ENCODE results near the gene POLK. TPM values are rescaled to one million over a fixed set of nuclear protein-coding genes. Genes with fewer than 3 reads are reported as not detected.
"Not testable (repeated sequence)": the region's sequence is repeated elsewhere in the genome, so short reads cannot be mapped to it uniquely, and the experiment has no call there.

The POLK gene
- total RNA-seq, 1 donor from 2014 or later = 21.1 TPM

GRCh38 chr5:75525344-75525743 is 13.7 kb downstream of the POLK start:
- no peak for TF ChIP-seq CTCF (IDR thresholded peaks at IDR 0.05; ENCODE audit: borderline replicate concordance)
- no peak overlapping the region for H3K27ac ChIP-seq (replicated peaks)

GRCh38 chr5:75526070-75526469 is 14.4 kb downstream of the POLK start:
- Histone ChIP-seq H3K36me3 (peaks cover 9% of the 10 kb centered on the region), H3K4me1 (peaks cover 15% of the 10 kb centered on the region), H3K27ac (replicated peaks) (no peak overlapping the region), H3K9me3 (replicated peaks) (peaks cover 13% of the 10 kb centered on the region), H3K27me3 (ENCODE audit: low read depth) (no peaks in the 10 kb centered on the region), H3K4me3 (no peak overlapping the region)
- intact Hi-C loops (cut with micrococcal nuclease) = no loop called here
- no peak for TF ChIP-seq CTCF (IDR thresholded peaks at IDR 0.05; ENCODE audit: borderline replicate concordance)
- DNase-seq = no peak

More at GRCh38 chr5:75525344-75525743, 13.7 kb downstream of the POLK start:
- H3K9me3 ChIP-seq (replicated peaks) = peaks cover 20% of the 10 kb centered on the region
- H3K36me3 ChIP-seq = peaks cover 17% of the 10 kb centered on the region
- DNase-seq = no peak
- no peaks in the 10 kb centered on the region for H3K27me3 ChIP-seq (ENCODE audit: low read depth)
- peaks cover 15% of the 10 kb centered on the region for H3K4me1 ChIP-seq
- intact Hi-C loops (cut with micrococcal nuclease) = no loop called here
- no peak overlapping the region for H3K4me3 ChIP-seq

- H3K9me3 ChIP-seq (replicated peaks) = peaks cover 19% of the 10 kb centered on the region
- intact Hi-C loops (cut with micrococcal nuclease) = no loop called here
- TF ChIP-seq CTCF (IDR thresholded peaks at IDR 0.05; ENCODE audit: borderline replicate concordance) = no peak
- no peaks in the 10 kb centered on the region for H3K27me3 ChIP-seq (ENCODE audit: low read depth)
- H3K27ac ChIP-seq (replicated peaks) = no peak overlapping the region
- H3K4me1 ChIP-seq = peaks cover 14% of the 10 kb centered on the region
- no peak for DNase-seq
- no peak overlapping the region for H3K4me3 ChIP-seq
- H3K36me3 ChIP-seq = peaks cover 7% of the 10 kb centered on the region
These were observed 17.5 kb downstream of the POLK start for GRCh38 chr5:75529185-75529584.

- H3K4me3 ChIP-seq = no peak overlapping the region
- no peak for TF ChIP-seq CTCF (IDR thresholded peaks at IDR 0.05; ENCODE audit: borderline replicate concordance)
- H3K27ac ChIP-seq (replicated peaks) = no peak overlapping the region
- intact Hi-C loops (cut with micrococcal nuclease) = no loop called here
- peaks cover 14% of the 10 kb centered on the region for H3K4me1 ChIP-seq
- H3K27me3 ChIP-seq (ENCODE audit: low read depth) = no peaks in the 10 kb centered on the region
- peaks cover 34% of the 10 kb centered on the region for H3K9me3 ChIP-seq (replicated peaks)
- H3K36me3 ChIP-seq = peaks cover 17% of the 10 kb centered on the region
- DNase-seq = no peak
These were observed 20.5 kb downstream of the POLK start for GRCh38 chr5:75532190-75532589.

GRCh38 chr5:75533716-75534115 is 22.0 kb downstream of the POLK start:
- H3K4me1 ChIP-seq = peaks cover 19% of the 10 kb centered on the region
- intact Hi-C loops (cut with micrococcal nuclease) = not testable (repeated sequence)
- peaks cover 17% of the 10 kb centered on the region for H3K36me3 ChIP-seq

GRCh38 chr5:75534734-75535133 is 23.0 kb downstream of the POLK start:
- no peak overlapping the region for H3K4me3 ChIP-seq
- intact Hi-C loops (cut with micrococcal nuclease) = no loop called here
- H3K27ac ChIP-seq (replicated peaks) = no peak overlapping the region
- peaks cover 34% of the 10 kb centered on the region for H3K9me3 ChIP-seq (replicated peaks)
- no peak for TF ChIP-seq CTCF (IDR thresholded peaks at IDR 0.05; ENCODE audit: borderline replicate concordance)
- peaks cover 17% of the 10 kb centered on the region for H3K36me3 ChIP-seq
- no peaks in the 10 kb centered on the region for H3K27me3 ChIP-seq (ENCODE audit: low read depth)
- peaks cover 29% of the 10 kb centered on the region for H3K4me1 ChIP-seq
- DNase-seq = no peak

More at GRCh38 chr5:75533716-75534115, 22.0 kb downstream of the POLK start:
- not testable (repeated sequence) for DNase-seq; H3K4me3 ChIP-seq; H3K27ac ChIP-seq (replicated peaks); H3K27me3 ChIP-seq (ENCODE audit: low read depth)
- peaks cover 34% of the 10 kb centered on the region for H3K9me3 ChIP-seq (replicated peaks)

Data from left ventricle myocardium inferior (tissue), 1 donor.